Glutamatergic neuron (in vitro differentiated cells): ENCODE results near the gene FSD1L. TPM values are rescaled to one million over a fixed set of nuclear protein-coding genes. Genes with fewer than 3 reads are reported as not detected.

Source experiments
- DNase-seq: peaks from one replicate; pipeline ENCODE4 v3.0.0; 2022
- H3K27ac Mint-ChIP-seq: one replicate; pipeline ENCODE4 v1.8.0; 2020; ENCODE audit warnings: mild to moderate bottlenecking, mixed read lengths, inconsistent platforms; ENCODE audit not compliant: unreplicated experiment
- H3K27me3 Mint-ChIP-seq: one replicate; pipeline ENCODE4 v1.8.0; 2020; ENCODE audit warnings: mild to moderate bottlenecking, moderate library complexity, mixed read lengths, inconsistent platforms; ENCODE audit not compliant: unreplicated experiment
- H3K36me3 Mint-ChIP-seq: one replicate; pipeline ENCODE4 v1.8.0; 2020; ENCODE audit warnings: mild to moderate bottlenecking, mixed read lengths, inconsistent platforms; ENCODE audit not compliant: unreplicated experiment
- H3K4me1 Mint-ChIP-seq: one replicate; pipeline ENCODE4 v1.8.0; 2020; ENCODE audit warnings: mild to moderate bottlenecking, low read depth, mixed read lengths, inconsistent platforms; ENCODE audit not compliant: unreplicated experiment
- H3K4me3 Mint-ChIP-seq: one replicate; pipeline ENCODE4 v1.8.0; 2020; ENCODE audit warnings: mild to moderate bottlenecking, mixed read lengths, inconsistent platforms; ENCODE audit not compliant: unreplicated experiment
- H3K9me3 Mint-ChIP-seq: one replicate; pipeline ENCODE4 v1.8.0; 2020; ENCODE audit warnings: mild to moderate bottlenecking, moderate library complexity, mixed read lengths, inconsistent platforms; ENCODE audit not compliant: unreplicated experiment
- total RNA-seq: library from RNA; stranded (reverse); fragmentation: NEBNext Ultra II Directional; extraction: Animal tissue kit (Norgen Biotek cat#: 25700); gene quantifications from one replicate; pipeline ENCODE4 v1.2.1, GENCODE V29; 2021; ENCODE audit not compliant: unreplicated experiment
- TF ChIP-seq, protein P1 (sequence below): fragments of 200-600 bp; sonication (generic); IDR thresholded peaks from one replicate; pipeline ENCODE4 v1.5.0; 2021; ENCODE audit not compliant: partially characterized antibody, unreplicated experiment

FSD1L gene
- total RNA-seq, 1 donor from 2014 or later, result 32.5 TPM

DNA sequence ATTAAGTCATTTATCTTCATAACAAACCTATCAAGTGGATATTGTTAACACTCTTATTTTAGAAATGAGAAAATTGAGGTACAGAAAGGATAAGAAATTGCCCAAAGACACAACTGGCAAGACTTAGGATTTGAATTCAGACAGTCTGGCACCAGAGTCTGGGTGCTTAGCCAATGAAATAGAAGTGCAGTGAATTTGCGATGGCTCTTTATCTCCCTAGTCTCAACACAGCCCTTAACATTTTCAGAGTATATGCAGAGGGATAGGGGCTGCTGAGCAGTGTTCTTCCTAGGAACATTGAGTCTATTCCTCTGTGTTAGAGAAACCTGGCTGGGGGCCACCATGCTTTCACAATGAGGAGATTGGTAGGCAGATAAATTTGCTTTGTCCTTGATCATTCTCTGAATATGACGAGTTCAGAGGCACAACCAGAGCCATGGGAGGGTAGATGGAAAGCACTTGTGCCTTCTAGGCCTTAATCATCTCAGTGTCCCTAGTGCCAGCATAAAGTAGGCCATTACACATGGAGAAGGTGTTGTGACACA, 6.1 kb upstream of the FSD1L start:
- H3K27me3 Mint-ChIP-seq, result peaks cover 4% of the 10 kb centered on the region
- DNase-seq, result no peak
- H3K4me1 Mint-ChIP-seq, result peaks cover 14% of the 10 kb centered on the region
- TF ChIP-seq, protein P1, sequence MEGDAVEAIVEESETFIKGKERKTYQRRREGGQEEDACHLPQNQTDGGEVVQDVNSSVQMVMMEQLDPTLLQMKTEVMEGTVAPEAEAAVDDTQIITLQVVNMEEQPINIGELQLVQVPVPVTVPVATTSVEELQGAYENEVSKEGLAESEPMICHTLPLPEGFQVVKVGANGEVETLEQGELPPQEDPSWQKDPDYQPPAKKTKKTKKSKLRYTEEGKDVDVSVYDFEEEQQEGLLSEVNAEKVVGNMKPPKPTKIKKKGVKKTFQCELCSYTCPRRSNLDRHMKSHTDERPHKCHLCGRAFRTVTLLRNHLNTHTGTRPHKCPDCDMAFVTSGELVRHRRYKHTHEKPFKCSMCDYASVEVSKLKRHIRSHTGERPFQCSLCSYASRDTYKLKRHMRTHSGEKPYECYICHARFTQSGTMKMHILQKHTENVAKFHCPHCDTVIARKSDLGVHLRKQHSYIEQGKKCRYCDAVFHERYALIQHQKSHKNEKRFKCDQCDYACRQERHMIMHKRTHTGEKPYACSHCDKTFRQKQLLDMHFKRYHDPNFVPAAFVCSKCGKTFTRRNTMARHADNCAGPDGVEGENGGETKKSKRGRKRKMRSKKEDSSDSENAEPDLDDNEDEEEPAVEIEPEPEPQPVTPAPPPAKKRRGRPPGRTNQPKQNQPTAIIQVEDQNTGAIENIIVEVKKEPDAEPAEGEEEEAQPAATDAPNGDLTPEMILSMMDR, result no peak
- no peak overlapping the region for H3K27ac Mint-ChIP-seq
- no peaks in the 10 kb centered on the region for H3K36me3 Mint-ChIP-seq
- peaks cover 2% of the 10 kb centered on the region for H3K9me3 Mint-ChIP-seq
- no peak overlapping the region for H3K4me3 Mint-ChIP-seq

DNA sequence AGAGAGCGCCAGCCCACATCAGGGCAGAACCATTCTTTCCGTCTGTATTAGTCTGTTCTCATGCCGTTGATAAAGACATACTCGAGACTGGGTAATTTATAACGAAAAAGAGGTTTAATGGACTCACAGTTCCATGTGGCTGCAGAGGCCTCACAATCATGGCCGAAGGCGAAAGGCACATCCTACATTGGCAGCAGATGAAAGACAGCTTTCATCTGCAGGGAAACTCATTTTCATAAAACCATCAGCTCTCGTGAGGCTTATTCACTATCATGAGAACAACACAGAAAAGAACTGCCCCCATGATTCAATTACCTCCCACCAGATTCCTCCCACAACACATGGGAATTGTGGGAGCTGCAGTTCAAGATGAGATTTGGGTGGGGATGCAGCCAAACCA, 4.7 kb upstream of the FSD1L start:
- H3K27ac Mint-ChIP-seq, result no peak overlapping the region

DNA sequence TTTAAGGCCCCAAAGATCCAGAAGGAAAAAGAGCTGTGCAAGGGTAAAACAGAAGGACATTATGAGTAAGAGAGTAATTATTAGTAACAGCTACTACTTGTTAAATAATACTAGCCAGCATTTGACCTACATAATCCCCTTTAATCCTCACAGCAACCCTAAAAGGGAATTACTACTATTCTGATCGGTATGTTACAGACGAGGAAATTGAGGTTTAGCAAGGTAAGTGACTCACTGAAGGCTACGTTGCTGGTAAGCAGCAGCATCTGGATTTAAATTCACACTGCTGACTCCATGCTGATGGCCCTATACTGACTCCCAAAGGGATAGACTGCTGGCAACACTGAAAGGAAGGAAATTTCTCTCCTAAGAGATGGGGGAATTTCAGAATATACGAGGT, 3.7 kb upstream of the FSD1L start:
- H3K9me3 Mint-ChIP-seq, result peaks cover 7% of the 10 kb centered on the region
- TF ChIP-seq, protein P1, result no peak
- peaks cover 3% of the 10 kb centered on the region for H3K4me1 Mint-ChIP-seq
- H3K27ac Mint-ChIP-seq, result no peak overlapping the region
- H3K27me3 Mint-ChIP-seq, result peaks cover 6% of the 10 kb centered on the region
- no peak overlapping the region for H3K4me3 Mint-ChIP-seq
- H3K36me3 Mint-ChIP-seq, result no peaks in the 10 kb centered on the region
- no peak for DNase-seq

More for the DNA sequence above, 4.7 kb upstream of the FSD1L start:
- DNase-seq, result no peak
- no peak overlapping the region for H3K4me3 Mint-ChIP-seq
- H3K36me3 Mint-ChIP-seq, result no peaks in the 10 kb centered on the region
- H3K9me3 Mint-ChIP-seq, result peaks cover 5% of the 10 kb centered on the region
- peaks cover 4% of the 10 kb centered on the region for H3K27me3 Mint-ChIP-seq
- TF ChIP-seq, protein P1, result no peak
- peaks cover 12% of the 10 kb centered on the region for H3K4me1 Mint-ChIP-seq

DNA sequence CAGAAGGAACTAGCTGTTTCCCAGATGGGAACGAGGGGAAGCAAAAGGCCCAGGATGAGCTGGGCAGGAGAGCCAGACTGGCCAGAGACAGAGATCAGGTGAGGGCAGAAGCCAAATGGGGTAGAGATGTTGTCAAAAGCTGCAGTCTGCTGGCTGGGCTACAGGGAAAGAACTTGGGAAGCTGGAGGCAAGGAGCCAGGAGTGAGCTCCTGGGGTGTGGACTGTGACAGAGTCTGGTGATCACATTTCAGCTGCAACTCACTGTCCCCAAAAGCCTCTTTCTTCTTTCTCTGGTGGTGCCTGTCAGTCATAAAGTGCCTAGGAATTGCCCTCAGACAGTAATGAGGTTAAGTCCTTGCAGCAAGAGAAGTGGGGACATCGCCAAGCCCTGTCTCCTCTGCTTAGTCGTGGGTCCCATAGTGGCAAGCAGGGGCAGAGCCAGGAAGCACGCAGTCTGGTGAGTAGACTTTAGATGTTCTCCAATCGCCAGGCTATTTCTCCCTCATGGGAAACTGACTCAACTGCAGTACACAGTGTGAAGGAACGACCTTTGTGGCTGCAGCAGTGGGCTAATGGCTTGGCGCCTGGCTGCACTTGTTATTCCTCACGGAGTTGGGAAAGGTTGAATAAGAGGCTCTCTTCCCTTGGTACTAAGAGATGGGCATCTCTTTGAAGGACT, 2.5 kb upstream of the FSD1L start:
- DNase-seq, result no peak
- Mint-ChIP-seq H3K9me3 (peaks cover 9% of the 10 kb centered on the region), H3K27me3 (peaks cover 6% of the 10 kb centered on the region), H3K4me1 (peaks cover 10% of the 10 kb centered on the region), H3K4me3 (no peak overlapping the region), H3K36me3 (no peaks in the 10 kb centered on the region), H3K27ac (no peak overlapping the region)
- TF ChIP-seq, protein P1, result no peak

DNA sequence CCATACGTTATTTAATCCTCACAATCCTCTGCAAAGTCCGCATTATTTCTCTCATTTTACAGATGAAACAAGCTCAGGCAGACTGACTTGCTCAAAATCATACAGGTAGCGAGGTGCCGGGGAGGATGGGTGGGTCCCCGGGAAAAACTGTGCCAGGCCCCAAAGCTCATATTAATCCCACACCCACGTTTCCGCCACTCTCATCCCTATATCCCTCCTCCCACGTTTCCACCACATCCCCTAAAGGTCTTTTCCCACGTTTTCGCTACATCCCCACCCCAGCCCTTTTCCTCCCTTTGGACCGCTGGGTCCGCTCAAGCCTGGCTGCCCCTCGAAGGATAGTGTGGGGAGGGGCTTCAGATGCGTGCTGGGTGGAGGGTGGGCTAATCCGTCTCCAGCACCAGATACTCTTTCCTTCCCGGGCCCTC, 434 bp upstream of the FSD1L start:
- TF ChIP-seq, protein P1, result no peak
- DNase-seq, result no peak
- H3K4me1 Mint-ChIP-seq, result peaks cover 18% of the 10 kb centered on the region

More for the DNA sequence above, 434 bp upstream of the FSD1L start:
- Mint-ChIP-seq H3K4me3 (peak overlapping the region; percentile 87), H3K36me3 (no peaks in the 10 kb centered on the region), H3K27ac (peak overlapping the region; percentile 95), H3K27me3 (peaks cover 6% of the 10 kb centered on the region), H3K9me3 (peaks cover 9% of the 10 kb centered on the region)
